ENCODE measurements around the gene MRPL55. TPM values are rescaled to one million over a fixed set of nuclear protein-coding genes. Genes with fewer than 3 reads are reported as not detected.

The MRPL55 gene
- total and polyA plus RNA-seq, 2 of the 13 experiments (the other 11 are each of a cell fraction or from before 2014, with no cell fraction given), result 58.6 to 92.9 TPM

GRCh38 chr1:228082214-228082917, 26.7 kb downstream of the MRPL55 start, which contains the start of gene ARF1 (continued):
- TF ChIP-seq, protein P1, sequence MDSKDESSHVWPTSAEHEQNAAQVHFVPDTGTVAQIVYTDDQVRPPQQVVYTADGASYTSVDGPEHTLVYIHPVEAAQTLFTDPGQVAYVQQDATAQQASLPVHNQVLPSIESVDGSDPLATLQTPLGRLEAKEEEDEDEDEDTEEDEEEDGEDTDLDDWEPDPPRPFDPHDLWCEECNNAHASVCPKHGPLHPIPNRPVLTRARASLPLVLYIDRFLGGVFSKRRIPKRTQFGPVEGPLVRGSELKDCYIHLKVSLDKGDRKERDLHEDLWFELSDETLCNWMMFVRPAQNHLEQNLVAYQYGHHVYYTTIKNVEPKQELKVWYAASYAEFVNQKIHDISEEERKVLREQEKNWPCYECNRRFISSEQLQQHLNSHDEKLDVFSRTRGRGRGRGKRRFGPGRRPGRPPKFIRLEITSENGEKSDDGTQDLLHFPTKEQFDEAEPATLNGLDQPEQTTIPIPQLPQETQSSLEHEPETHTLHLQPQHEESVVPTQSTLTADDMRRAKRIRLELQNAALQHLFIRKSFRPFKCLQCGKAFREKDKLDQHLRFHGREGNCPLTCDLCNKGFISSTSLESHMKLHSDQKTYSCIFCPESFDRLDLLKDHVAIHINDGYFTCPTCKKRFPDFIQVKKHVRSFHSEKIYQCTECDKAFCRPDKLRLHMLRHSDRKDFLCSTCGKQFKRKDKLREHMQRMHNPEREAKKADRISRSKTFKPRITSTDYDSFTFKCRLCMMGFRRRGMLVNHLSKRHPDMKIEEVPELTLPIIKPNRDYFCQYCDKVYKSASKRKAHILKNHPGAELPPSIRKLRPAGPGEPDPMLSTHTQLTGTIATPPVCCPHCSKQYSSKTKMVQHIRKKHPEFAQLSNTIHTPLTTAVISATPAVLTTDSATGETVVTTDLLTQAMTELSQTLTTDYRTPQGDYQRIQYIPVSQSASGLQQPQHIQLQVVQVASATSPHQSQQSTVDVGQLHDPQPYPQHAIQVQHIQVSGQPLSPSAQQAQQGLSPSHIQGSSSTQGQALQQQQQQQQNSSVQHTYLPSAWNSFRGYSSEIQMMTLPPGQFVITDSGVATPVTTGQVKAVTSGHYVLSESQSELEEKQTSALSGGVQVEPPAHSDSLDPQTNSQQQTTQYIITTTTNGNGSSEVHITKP (CRISPR knock-in tag; IDR thresholded peaks at IDR 0.05; ENCODE audit: low read depth), result no peak
- TF ChIP-seq, protein P2, sequence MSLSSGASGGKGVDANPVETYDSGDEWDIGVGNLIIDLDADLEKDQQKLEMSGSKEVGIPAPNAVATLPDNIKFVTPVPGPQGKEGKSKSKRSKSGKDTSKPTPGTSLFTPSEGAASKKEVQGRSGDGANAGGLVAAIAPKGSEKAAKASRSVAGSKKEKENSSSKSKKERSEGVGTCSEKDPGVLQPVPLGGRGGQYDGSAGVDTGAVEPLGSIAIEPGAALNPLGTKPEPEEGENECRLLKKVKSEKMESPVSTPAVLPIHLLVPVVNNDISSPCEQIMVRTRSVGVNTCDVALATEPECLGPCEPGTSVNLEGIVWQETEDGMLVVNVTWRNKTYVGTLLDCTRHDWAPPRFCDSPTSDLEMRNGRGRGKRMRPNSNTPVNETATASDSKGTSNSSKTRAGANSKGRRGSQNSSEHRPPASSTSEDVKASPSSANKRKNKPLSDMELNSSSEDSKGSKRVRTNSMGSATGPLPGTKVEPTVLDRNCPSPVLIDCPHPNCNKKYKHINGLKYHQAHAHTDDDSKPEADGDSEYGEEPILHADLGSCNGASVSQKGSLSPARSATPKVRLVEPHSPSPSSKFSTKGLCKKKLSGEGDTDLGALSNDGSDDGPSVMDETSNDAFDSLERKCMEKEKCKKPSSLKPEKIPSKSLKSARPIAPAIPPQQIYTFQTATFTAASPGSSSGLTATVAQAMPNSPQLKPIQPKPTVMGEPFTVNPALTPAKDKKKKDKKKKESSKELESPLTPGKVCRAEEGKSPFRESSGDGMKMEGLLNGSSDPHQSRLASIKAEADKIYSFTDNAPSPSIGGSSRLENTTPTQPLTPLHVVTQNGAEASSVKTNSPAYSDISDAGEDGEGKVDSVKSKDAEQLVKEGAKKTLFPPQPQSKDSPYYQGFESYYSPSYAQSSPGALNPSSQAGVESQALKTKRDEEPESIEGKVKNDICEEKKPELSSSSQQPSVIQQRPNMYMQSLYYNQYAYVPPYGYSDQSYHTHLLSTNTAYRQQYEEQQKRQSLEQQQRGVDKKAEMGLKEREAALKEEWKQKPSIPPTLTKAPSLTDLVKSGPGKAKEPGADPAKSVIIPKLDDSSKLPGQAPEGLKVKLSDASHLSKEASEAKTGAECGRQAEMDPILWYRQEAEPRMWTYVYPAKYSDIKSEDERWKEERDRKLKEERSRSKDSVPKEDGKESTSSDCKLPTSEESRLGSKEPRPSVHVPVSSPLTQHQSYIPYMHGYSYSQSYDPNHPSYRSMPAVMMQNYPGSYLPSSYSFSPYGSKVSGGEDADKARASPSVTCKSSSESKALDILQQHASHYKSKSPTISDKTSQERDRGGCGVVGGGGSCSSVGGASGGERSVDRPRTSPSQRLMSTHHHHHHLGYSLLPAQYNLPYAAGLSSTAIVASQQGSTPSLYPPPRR (CRISPR knock-in tag; IDR thresholded peaks at IDR 0.05; ENCODE audit: borderline replicate concordance), result no peak
- TF ChIP-seq ZNF598 (CRISPR knock-in tag; IDR thresholded peaks at IDR 0.05; ENCODE audit: borderline replicate concordance) (no peak), ZNF839 (CRISPR knock-in tag; IDR thresholded peaks at IDR 0.05; ENCODE audit: borderline replicate concordance) (no peak), TGIF2 (CRISPR knock-in tag; IDR thresholded peaks at IDR 0.05) (no peak), ZNF235 (CRISPR knock-in tag; IDR thresholded peaks at IDR 0.05; ENCODE audit: borderline replicate concordance) (no peak), MIER2 (CRISPR knock-in tag; IDR thresholded peaks at IDR 0.05) (no peak), ZNF616 (CRISPR knock-in tag; IDR thresholded peaks at IDR 0.05; ENCODE audit: low read depth) (no peak; the same call in 1 of the 2 replicates), KDM2A (CRISPR knock-in tag; IDR thresholded peaks at IDR 0.05; ENCODE audit: borderline replicate concordance, low read depth) (peak; percentile 73; the same call in 1 of the 2 replicates), HDAC2 (CRISPR knock-in tag; IDR thresholded peaks at IDR 0.05) (no peak; the same call in 1 of the 2 replicates), FIP1L1 (IDR thresholded peaks at IDR 0.05; ENCODE audit: borderline replicate concordance, insufficient read depth, low read depth, low read length) (no peak), CBX5 (CRISPR knock-in tag; IDR thresholded peaks at IDR 0.05; ENCODE audit: borderline replicate concordance) (no peak; the same call in 1 of the 2 replicates), ZNF577 (CRISPR knock-in tag; IDR thresholded peaks at IDR 0.05; ENCODE audit: borderline replicate concordance, low read depth) (no peak), ZNF629 (CRISPR knock-in tag; conservative IDR thresholded peaks at IDR 0.05) (peak; percentile 100), SP5 (CRISPR knock-in tag; IDR thresholded peaks at IDR 0.05; ENCODE audit: borderline replicate concordance, low read depth) (peak; percentile 59), ZNF674 (CRISPR knock-in tag; IDR thresholded peaks at IDR 0.05; ENCODE audit: low read depth) (no peak), SSRP1 (CRISPR knock-in tag; IDR thresholded peaks at IDR 0.05) (no peak)
- TF ChIP-seq, protein P3, sequence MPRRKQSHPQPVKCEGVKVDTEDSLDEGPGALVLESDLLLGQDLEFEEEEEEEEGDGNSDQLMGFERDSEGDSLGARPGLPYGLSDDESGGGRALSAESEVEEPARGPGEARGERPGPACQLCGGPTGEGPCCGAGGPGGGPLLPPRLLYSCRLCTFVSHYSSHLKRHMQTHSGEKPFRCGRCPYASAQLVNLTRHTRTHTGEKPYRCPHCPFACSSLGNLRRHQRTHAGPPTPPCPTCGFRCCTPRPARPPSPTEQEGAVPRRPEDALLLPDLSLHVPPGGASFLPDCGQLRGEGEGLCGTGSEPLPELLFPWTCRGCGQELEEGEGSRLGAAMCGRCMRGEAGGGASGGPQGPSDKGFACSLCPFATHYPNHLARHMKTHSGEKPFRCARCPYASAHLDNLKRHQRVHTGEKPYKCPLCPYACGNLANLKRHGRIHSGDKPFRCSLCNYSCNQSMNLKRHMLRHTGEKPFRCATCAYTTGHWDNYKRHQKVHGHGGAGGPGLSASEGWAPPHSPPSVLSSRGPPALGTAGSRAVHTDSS (CRISPR knock-in tag; conservative IDR thresholded peaks at IDR 0.05), result no peak; the same call in 1 of the 2 replicates

All from HepG2 (cell line).